GM18861 (cell line): ENCODE results near the gene UTP4.
"Not testable (repeated sequence)": the region's sequence is repeated elsewhere in the genome, so short reads cannot be mapped to it uniquely, and the experiment has no call there.

Experiments used
- ATAC-seq: cut with Tn5 transposase; IDR thresholded peaks from one replicate; pipeline ENCODE4 v1.9.1; 2021; ENCODE audit not compliant: unreplicated experiment

UTP4 gene

DNA sequence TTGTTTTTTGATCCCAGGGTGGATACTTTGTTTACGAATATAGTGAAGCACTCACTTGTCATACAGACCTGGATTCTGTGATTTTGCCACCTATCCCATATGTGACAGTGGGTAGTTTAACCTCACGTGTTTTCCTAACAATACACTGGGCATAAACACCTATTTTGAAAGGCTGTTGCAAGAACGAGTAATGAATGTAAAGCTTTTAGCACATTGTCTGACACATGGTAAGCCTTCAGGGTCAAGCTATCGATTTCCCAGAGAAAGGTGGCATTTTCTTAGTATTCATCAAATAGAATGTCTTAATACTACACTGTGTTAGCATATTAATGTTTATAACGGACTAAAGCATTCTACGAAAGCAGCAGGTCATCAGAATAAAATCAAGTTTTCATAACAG lies 2.0 kb upstream of the UTP4 start:
- ATAC-seq: no peak

DNA sequence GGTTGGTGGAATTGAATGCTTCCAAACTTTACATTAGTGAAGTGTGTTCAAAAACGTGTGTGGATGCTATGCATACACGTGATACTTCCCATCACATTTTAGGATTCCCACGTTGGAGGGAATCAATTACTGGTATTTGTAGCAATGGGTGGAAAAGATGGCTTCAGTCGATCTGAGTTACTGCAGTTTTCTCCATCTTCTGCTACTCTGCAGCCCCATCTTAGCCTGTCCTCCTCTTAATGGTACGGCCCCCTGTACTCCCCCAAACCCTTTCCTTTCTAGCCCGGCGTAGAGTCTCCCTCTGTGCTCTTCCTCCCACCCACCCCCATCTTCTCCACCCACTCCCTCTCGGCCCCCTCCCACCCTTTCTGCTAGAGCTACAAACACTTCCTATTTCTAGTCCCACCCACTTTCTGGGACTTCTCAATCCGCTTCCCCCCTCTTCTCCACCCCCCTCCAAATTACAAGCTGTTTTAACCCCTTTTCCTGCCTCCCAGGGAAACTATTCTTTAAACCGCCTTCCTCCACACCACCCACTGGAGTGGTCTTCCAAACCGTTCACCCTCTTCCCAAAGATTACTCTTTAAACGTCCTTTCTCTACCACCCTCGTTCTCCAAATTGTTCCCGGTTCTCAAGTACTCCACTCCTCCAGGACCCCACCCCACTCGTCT lies 1.1 kb upstream of the UTP4 start:
- ATAC-seq: no peak

DNA sequence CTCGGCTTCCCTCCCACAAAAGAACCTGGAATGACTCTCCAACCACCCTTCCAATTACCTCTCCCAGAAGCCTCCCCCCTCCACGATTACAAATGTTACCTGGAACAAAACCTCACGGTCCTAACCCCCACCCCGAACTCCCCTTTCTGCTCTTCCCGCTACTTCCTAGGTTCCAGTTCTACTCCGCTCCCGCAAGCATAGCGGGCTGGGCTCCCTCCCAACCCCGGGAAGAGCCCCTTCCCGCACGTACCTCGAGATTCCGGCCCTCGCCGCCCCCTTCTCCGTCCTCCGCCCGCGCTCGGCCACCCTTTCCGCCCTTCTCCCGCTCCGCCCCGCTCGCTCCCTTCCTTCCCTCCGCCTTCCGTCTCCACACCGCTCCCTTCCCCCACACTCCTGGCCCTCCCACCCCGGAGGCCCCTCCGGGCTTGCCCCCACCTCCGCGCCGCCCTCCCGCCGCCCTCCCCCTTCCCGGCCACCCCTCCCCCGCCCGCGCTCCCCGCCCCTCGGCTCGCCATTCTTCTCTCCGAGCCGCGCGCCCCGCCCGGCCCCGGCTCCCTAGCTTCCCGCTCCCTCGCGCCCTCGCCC lies 518 bp upstream of the UTP4 start:
- no peak for ATAC-seq

DNA sequence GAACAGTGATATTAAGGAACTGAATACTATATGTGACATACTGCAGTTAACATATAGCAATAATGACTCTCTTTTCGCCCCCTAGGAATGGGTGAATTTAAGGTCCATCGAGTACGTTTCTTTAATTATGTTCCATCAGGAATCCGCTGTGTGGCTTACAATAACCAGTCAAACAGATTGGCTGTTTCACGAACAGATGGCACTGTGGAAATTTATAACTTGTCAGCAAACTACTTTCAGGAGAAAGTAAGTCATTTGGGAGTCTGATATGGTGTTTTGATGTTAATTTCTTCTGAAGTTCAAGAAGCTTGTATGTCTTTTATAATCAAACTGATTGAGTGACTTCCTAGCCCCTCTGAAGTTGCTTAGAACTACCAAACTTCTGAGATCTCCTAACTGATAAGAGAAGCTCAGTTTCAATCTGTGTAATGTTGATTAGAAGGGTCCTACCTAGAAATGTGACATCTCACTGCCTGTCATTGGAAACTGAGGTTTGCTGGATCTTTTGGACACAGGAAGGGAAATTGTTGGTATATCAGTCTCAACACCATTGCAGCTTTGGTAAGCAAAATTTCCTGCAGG lies 1.0 kb downstream of the UTP4 start:
- ATAC-seq: no peak

DNA sequence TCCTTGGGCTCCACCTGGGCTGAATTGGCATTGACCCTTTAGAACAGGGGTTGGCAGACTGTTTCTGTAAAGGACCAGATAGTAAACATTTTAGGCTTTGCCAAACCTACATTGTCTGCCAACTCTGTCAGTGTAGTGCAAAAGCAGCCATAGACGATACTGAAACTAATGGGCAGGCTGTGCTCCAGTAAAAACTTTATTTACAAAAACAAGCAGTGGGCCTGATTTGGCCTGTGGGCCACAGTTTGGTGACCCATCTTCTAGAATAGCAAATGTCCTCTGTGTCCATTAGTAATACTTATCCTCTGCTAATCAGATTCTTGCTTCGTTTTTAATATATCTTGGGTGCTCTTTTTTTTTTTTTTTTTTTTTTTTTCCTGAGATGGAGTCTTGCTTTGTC lies 6.2 kb downstream of the UTP4 start:
- ATAC-seq: no peak

DNA sequence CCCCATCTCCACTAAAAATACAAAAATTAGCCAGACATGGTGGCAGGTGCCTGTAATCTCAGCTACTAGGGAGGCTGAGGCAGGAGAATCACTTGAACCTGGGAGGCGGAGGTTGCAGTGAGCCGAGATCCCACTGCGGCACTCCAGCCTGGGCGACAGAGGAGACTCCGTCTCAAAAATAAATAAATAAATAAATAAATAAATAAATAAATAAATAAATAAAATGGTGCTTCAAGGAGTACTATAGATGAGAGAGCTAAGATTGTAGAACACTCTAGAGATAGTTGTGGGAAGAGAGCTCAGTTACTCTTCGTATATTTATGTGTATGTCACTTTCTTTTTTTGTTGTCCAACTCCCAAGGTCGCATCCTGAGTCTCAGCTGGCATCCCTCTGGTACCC lies 7.0 kb downstream of the UTP4 start:
- not testable (repeated sequence) for ATAC-seq

DNA sequence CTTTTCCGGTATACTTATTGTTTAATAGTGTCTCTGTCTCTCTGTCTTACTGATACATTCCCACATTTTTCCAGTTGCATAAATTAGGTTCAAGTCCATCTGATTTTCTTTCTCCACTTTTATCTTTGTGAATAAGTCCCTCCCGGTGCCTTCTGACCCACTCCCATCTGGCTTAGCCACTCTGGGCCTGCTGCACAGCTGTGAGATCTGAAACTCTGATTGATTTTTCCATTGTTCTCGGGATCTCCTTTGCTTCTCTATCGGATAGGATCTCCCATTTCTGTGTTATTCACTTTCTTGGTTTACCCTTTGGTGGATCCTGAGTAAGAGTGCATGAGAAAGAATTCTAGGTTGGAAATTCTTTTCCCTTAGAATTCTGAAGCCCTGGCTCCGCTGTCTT lies 8.6 kb downstream of the UTP4 start:
- ATAC-seq: no peak

DNA sequence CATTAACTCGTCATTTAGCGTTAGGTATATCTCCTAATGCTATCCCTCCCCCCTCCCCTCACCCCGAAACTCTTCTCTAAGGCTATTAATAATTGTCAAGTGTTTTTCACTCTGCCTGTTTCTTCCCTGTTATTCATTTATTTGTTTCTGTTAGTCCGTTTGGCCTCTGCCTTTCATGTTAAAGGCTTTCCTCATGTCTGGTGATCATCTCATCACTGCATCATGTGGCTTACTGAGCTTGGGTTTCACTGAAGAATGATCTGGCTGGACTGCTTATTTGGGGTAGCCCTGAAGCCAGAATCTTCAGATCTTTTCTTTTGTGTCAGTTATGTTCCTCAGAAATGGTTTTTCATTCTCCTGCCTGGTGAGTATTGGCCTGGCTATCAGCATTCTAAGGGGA lies 9.5 kb downstream of the UTP4 start:
- ATAC-seq: no peak

DNA sequence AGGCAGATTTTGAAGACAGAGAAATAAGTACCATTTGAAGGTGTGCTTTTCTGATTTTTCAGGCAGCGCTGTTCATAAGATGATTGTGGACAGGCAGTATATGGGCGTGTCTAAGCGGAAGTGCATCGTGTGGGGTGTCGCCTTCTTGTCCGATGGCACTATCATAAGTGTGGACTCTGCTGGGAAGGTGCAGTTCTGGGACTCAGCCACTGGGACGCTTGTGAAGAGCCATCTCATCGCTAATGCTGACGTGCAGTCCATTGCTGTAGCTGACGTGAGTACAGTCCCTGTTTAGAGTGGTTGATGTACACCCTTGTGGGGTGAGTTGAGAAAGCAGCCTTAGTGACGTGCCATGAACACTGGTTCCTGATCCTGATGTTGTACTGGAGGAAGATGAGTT lies 10.7 kb downstream of the UTP4 start:
- ATAC-seq: no peak

DNA sequence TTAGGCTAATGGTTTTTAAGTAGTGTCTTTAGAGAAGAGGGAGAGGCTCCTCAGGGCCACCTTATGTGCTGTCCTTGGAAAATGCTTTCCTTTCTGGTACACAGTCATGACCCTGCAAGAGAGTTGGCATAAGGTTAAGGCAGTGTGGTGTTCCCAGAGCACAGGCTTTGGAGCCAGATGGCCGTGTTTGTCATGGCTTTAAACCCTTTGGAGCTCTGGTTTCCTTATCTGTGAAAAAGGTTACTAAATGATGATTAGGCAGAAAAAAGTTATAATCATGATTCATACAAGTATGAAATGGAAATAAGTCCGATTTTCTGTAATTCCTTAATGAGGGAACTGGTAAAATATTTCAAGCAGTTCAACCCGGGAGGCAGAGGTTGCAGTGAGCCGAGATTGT lies 13.2 kb downstream of the UTP4 start:
- ATAC-seq: no peak

DNA sequence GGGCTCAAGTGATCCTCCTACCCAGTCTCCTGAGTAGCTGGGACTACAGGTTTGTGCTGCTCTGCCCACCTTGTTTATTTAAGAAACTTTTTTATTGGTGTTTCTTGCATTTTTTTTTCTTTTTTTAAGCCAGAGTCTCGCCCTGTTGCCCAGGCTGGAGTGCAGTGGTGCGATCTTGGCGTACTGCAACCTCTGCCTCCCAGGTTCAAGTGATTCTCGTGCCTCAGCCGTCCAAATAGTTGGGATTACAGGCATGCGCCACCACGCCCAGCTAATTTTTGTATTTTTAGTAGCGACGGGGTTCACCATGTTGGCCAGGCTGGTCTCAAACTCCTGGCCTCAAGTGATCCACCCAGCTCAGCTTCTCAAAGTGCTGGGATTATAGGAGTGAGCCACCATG lies 17.2 kb downstream of the UTP4 start:
- not testable (repeated sequence) for ATAC-seq

DNA sequence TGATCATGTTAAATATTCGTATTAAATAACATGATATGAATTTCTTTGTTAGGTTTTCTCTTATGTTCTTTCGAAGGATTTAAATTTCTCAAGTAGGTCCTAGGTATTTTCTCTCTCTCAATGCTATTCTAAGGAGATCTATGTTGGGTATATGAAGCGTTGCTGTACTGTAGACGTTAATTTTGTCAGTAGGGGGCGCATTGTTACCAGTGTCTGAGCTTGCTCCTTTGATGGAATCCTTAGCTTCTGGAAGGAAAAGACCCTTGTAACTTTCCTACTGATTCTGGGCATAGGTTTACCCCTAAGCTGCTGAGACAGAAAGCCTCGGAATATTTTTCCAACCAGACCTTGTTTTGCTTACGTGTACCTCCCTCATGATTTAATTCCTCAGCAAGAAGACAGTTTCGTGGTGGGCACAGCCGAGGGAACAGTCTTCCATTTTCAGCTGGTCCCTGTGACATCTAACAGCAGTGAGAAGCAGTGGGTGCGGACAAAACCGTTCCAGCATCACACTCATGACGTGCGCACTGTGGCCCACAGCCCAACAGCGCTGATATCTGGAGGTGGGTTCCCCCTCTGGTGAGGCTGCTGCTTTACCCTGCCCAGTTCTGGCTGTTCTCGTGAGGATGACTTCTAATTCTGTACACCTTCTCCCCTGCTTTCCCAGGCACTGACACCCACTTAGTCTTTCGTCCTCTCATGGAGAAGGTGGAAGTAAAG lies 17.9 kb downstream of the UTP4 start:
- ATAC-seq: no peak

DNA sequence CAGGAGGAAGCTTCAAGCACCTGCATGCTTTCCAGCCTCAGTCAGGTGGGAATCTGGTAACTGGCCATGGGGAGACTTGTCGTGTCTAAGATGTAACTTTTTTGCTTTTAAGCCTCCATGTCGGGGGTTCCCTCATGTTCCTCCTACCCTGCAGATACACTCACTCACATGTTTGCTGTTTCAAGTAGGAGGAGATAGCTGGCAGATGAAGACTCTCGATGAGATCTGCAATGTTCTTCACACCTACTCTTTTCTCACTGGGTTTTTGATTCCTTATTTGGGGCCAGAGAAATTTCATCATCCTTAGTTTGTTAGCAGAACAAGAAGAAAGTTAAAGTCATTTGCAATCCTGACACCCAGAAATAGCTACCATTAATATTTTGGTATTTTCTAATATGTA lies 24.7 kb downstream of the UTP4 start:
- ATAC-seq: no peak

DNA sequence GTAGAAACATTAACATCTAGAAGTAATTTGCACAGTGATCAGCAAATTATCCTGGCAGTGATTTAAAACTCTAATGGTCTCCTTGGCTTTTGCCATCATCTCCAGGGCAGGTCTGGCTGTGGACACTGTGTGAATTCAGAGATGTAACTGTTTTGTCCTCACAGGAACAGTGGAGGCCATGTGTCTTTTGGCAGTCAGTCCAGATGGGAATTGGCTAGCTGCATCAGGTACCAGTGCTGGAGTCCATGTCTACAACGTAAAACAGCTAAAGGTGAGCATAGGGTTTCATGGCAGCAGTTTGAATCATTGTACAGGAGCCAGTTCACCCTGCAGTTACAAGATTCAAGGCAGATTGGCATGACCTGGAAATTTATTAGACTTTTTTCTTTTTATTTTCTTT lies 27.7 kb downstream of the UTP4 start:
- ATAC-seq: no peak

DNA sequence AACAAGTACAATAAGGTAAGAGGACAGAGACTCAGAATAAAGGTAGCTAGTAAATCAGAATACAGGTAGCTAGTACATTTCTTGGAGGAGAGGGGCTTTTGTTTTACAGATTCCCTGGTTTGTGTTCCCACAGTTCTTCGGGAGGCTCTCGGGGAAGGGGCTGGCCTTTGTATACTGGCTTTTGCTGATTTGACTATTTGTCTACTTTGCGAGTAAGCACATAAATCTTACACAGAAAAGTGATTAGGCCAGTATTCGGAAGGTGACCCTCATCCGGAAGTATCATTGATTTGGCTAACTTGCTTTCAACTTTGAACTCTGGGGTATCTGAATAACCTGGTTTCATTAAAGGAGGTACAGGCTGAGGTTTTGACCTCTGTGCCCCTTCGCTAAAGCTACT lies 33.1 kb downstream of the UTP4 start:
- no peak for ATAC-seq

DNA sequence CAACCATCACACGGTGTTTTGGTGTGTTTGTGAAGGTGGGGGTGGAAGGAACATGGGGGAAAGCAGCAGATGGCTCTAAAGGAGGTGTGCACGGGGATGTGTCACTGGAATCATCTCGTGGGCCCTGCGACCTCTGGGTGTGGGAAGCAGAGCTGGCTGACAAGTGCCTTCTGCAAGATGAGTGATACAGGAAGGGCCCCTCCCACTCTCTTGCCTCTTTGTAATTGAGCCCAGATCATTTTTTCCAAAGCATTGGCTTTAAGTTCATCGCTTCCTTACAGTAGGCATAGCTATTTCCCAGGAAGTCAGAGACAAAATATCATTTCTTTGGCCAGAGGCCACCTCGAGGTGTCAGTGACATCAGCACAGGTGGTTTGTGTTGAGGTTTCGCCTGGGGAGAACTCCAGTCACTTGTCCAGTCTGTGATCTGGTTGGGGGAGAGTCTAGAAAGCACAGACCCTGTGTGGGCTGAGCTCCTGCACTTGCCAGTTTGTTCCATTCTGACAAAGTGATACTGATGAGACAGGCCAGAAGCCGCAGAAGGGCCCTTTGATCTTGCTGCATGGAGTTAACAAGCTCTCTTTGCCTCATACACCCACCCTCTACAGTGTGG lies 33.9 kb downstream of the UTP4 start:
- no peak for ATAC-seq

DNA sequence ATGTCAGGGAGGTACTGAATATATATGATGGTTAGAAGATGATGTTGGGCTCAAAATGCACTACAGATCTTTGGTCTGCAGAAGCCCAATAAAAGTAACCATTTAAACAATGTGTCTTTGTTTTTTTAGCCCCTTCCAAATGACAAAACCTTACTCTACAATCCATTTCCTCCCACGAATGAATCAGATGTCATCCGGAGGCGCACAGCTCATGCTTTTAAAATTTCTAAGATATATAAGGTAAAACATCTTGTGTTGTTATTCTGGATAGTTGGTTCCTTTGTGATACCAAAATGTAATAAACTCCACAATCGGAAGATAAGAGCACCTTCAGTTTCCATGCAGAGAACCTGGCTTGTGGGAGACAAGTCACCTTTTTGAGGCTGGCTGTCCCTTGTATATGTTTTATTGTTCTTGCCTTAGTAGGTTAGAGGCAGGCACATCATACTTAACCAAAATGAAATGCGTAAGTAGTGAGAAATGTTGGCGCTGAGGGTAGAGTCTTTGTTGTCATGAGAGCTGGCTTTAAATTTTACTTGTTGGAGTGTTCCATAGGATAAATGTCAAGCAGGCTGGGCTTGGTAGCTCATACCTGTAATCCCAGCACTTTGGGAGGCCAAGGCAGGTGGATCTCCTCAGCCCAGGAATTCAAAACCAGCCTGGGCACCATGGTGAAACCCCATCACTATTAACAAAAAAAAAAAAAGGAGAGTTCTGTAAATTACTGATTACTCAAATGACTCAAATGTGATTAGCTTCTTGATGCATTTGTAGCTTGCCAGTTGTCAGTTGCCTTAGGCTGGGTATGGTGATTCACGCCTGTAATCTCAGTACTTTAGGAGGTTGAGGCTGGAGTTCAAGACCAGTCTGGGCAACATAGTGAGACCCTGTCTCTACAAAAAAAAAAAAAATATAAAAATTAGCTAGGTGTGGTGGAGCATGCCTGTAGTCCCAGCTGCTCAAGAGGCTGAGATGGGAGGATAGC lies 34.8 kb downstream of the UTP4 start:
- ATAC-seq: no peak

DNA sequence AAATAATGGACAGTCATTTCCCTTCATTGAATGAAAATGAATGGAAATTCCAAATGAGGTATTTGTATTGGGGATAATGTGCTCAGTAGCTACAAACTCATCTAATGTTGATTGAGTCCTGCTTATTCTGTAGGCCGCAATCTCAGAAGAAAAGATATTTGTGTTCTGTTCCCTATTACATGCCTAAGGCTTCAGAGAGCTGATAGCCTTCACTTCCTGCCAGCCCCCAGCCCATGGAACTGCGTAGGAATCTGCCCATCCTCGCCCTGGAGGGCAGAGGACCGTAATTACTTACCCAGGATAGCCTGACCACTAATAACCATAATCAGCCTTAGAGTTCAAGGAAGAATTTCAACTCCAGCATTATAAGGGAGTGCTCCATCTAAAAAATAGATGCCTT lies 36.6 kb downstream of the UTP4 start:
- ATAC-seq: no peak

DNA sequence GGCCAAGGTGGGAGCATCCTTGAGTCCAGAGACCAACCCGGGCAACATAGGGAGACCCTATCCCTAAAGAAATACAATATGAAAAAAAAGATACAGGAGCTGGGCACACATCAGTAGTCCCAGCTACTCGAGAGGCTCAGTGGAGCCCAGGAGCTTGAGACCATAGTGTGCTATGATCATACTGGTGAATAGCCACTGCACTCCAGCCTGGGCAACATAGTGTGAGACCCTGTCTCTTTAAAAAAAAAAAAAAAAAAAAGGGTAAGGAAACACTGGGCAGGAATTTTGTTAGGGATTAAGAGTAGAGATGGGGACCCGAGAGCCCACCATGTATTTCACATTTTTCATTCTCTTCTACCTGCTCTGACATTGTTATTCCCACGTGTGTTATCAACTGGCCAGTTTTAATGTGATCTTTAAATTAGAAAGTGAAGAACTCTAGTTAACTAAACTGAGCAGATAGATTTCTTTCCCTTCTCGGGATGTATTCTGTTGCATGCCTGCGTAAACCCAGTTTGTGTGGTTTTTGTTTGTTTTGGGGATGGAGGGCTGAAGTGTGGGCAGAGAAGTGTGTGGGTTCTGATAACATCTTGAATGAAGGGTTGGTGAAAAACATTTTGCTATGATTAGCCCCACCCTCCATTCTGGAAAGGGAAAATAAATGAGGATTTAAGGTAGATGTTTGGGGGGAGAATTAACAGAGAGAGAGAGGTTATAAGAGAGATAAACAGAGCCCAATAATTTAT lies 37.3 kb downstream of the UTP4 start:
- no peak for ATAC-seq
